ENCODE results near the gene SNRPA. TPM values are rescaled to one million over a fixed set of nuclear protein-coding genes. Genes with fewer than 3 reads are reported as not detected.

The SNRPA gene
- total RNA-seq, 3 donors from 2014 or later = 41.6 to 52.8 (median 52.1) TPM

- Histone ChIP-seq H3K4me3 (peak overlapping the region in 1 of 3 donors; percentile 41), H3K36me3 (no peaks in the 10 kb centered on the region)
- intact Hi-C loops (cut with DNase I; ENCODE audit: low total_unique reads) = no loop called here
Measured at GRCh38 chr19:40807147-40808020, 56.4 kb downstream of the SNRPA start.

DNA sequence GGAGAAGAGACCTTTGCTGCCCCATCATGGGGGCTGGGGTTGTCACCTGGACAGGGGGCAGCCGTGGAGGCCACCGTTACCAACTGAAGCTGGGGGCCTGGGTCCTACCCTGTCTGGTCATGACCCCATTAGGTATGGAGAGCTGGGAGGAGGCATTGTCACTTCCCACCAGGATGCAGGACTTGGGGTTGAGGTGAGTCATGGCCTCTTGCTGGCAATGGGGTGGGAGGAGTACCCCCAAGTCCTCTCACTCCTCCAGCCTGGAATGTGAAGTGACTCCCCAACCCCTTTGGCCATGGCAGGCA lies 57.0 kb downstream of the SNRPA start:
- no peaks in the 10 kb centered on the region for H3K27me3 ChIP-seq
- no peaks in the 10 kb centered on the region for H3K36me3 ChIP-seq
- TF ChIP-seq POLR2A (IDR thresholded peaks at IDR 0.05) (no peak), POLR2AphosphoS5 (IDR thresholded peaks at IDR 0.05) (no peak), CTCF (IDR thresholded peaks at IDR 0.05) (no peak)
- no peaks in the 10 kb centered on the region for H3K9me3 ChIP-seq
- DNase-seq (ENCODE audit: low spot score in 2 of 2) = no peak
- peak overlapping the region; percentile 79 to 94 for H3K27ac ChIP-seq
- intact Hi-C loops (cut with DNase I; ENCODE audit: low total_unique reads) = no loop called here
- no peak overlapping the region for H3K4me3 ChIP-seq
- H3K4me1 ChIP-seq = peaks cover 20 to 46% of the 10 kb centered on the region in 2 donors

More at GRCh38 chr19:40807147-40808020, 56.4 kb downstream of the SNRPA start:
- Histone ChIP-seq H3K27me3 (no peaks in the 10 kb centered on the region), H3K9me3 (no peaks in the 10 kb centered on the region), H3K27ac (peak overlapping the region; percentile 79 to 94), H3K4me1 (peaks cover 26 to 51% of the 10 kb centered on the region in 2 donors)
- DNase-seq (ENCODE audit: low spot score in 2 of 2) = no peak
- TF ChIP-seq POLR2AphosphoS5 (IDR thresholded peaks at IDR 0.05) = no peak
- TF ChIP-seq CTCF (IDR thresholded peaks at IDR 0.05) = peak in 1 of 3 donors; percentile 41
- no peak for TF ChIP-seq POLR2A (IDR thresholded peaks at IDR 0.05)

GRCh38 chr19:40808497-40808896 lies 57.5 kb downstream of the SNRPA start:
- intact Hi-C loops (cut with DNase I; ENCODE audit: low total_unique reads) = no loop called here
- Histone ChIP-seq H3K9me3 (no peaks in the 10 kb centered on the region), H3K4me3 (no peak overlapping the region), H3K36me3 (no peaks in the 10 kb centered on the region), H3K27ac (peak overlapping the region; percentile 79 to 81), H3K4me1 (peaks cover 15 to 40% of the 10 kb centered on the region in 2 donors), H3K27me3 (no peaks in the 10 kb centered on the region)
- DNase-seq (ENCODE audit: low spot score in 2 of 2) = no peak
- TF ChIP-seq POLR2AphosphoS5 (IDR thresholded peaks at IDR 0.05) = no peak
- no peak for TF ChIP-seq POLR2A (IDR thresholded peaks at IDR 0.05)
- no peak for TF ChIP-seq CTCF (IDR thresholded peaks at IDR 0.05)

GRCh38 chr19:40809358-40810086 lies 58.5 kb downstream of the SNRPA start:
- Histone ChIP-seq H3K27me3 (no peaks in the 10 kb centered on the region), H3K4me1 (peaks cover 11 to 30% of the 10 kb centered on the region in 2 donors), H3K4me3 (peak overlapping the region; percentile 29 to 68 (median 50)), H3K9me3 (no peaks in the 10 kb centered on the region), H3K36me3 (no peaks in the 10 kb centered on the region), H3K27ac (peak overlapping the region; percentile 81)
- intact Hi-C loops (cut with DNase I; ENCODE audit: low total_unique reads) = loop anchor here (10.0 kb wide), 1 partner anchor 145 kb away; no protein-coding TSS in a partner anchor
- TF ChIP-seq POLR2AphosphoS5 (IDR thresholded peaks at IDR 0.05) (no peak), POLR2A (IDR thresholded peaks at IDR 0.05) (no peak), CTCF (IDR thresholded peaks at IDR 0.05) (no peak)
- no peak for DNase-seq (ENCODE audit: low spot score in 2 of 2)

GRCh38 chr19:40810160-40810559 lies 59.2 kb downstream of the SNRPA start:
- no peak for TF ChIP-seq POLR2AphosphoS5 (IDR thresholded peaks at IDR 0.05)
- no peak for TF ChIP-seq CTCF (IDR thresholded peaks at IDR 0.05)
- no peak for TF ChIP-seq POLR2A (IDR thresholded peaks at IDR 0.05)
- no peaks in the 10 kb centered on the region for H3K9me3 ChIP-seq
- no peak for DNase-seq (ENCODE audit: low spot score in 2 of 2)
- H3K4me1 ChIP-seq = peaks cover 11 to 24% of the 10 kb centered on the region in 2 donors
- H3K36me3 ChIP-seq = no peaks in the 10 kb centered on the region
- intact Hi-C loops (cut with DNase I; ENCODE audit: low total_unique reads) = loop anchor here (10.0 kb wide), 1 partner anchor 145 kb away; no protein-coding TSS in a partner anchor
- peak overlapping the region; percentile 29 to 68 (median 50) for H3K4me3 ChIP-seq
- H3K27ac ChIP-seq = peak overlapping the region; percentile 81
- no peaks in the 10 kb centered on the region for H3K27me3 ChIP-seq

Data from breast epithelium (tissue), 4 donors.